Measurements from ENCODE around the gene ZNF32.
"Not testable (repeated sequence)": the region's sequence is repeated elsewhere in the genome, so short reads cannot be mapped to it uniquely, and the experiment has no call there.

The ZNF32 gene

DNA sequence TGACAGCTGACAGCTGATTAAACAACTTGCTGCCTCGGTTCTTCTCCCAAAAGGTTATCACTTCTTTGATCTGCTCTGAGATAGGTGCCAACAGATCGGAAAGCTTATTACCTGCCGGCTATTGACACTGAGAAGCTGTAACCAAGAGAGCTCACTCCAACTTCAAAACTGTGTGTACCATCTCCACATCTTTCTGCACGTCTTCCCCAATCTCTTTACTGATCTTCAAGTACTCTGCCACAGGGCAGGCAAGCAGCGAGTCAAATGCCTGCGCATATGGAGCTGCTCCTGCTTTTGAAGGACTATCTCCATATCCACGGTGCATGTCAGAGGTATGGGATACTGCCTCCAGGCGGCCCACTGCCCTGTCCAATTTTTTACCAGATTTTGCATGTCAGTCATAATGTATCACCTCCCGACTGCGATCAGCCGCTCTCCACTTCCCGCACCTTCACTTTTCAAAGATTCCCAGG, 42.8 kb downstream of the ZNF32 start:
- DNase-seq (ENCODE audit: low read depth): no peak
- H3K4me3 ChIP-seq (ENCODE audit: low read length): peak overlapping the region; percentile 65
- TF ChIP-seq, protein P1, sequence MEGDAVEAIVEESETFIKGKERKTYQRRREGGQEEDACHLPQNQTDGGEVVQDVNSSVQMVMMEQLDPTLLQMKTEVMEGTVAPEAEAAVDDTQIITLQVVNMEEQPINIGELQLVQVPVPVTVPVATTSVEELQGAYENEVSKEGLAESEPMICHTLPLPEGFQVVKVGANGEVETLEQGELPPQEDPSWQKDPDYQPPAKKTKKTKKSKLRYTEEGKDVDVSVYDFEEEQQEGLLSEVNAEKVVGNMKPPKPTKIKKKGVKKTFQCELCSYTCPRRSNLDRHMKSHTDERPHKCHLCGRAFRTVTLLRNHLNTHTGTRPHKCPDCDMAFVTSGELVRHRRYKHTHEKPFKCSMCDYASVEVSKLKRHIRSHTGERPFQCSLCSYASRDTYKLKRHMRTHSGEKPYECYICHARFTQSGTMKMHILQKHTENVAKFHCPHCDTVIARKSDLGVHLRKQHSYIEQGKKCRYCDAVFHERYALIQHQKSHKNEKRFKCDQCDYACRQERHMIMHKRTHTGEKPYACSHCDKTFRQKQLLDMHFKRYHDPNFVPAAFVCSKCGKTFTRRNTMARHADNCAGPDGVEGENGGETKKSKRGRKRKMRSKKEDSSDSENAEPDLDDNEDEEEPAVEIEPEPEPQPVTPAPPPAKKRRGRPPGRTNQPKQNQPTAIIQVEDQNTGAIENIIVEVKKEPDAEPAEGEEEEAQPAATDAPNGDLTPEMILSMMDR (IDR thresholded peaks at IDR 0.05; ENCODE audit: insufficient read depth, low read depth, low read length, missing control alignments): no peak

DNA sequence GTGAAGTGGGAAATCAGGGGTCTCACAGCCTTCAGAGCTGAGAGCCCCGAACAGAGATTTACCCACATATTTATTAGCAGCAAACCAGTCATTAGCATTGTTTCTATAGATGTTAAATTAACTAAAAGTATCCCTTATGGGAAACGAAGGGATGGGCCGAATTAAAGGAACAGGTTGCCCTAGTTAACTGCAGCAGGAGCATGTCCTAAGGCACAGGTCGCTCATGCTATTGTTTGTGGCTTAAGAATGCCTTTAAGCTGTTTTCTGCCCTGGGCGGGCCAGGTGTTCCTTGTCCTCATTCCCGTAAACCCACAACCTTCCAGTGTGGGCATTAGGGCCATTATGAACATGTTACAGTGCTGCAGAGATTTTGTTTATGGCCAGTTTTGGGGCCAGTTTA, 47.1 kb downstream of the ZNF32 start:
- not testable (repeated sequence) for H3K4me3 ChIP-seq (ENCODE audit: low read length); DNase-seq (ENCODE audit: low read depth)

DNA sequence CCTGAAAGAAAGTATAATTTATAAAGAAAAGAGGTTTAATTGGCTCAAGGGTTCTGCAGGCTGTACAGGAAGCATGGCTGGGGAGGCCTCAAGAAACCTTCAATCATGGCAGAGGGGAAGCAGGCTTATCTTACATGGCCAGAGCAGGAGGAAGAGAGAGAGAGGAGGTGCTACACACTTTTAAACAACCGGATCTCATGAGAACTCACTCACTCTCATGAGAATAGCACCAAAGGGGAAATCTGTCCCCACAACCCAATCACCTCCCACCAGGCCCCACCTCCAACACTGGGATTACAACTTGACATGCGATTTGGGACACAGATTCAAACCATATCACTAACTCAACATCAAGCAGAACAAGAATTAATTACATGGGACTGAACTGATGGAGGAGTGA, 49.3 kb downstream of the ZNF32 start:
- H3K4me3 ChIP-seq (ENCODE audit: low read length): no peak overlapping the region
- TF ChIP-seq, protein P1 (IDR thresholded peaks at IDR 0.05; ENCODE audit: insufficient read depth, low read depth, low read length, missing control alignments): no peak
- DNase-seq (ENCODE audit: low read depth): no peak

DNA sequence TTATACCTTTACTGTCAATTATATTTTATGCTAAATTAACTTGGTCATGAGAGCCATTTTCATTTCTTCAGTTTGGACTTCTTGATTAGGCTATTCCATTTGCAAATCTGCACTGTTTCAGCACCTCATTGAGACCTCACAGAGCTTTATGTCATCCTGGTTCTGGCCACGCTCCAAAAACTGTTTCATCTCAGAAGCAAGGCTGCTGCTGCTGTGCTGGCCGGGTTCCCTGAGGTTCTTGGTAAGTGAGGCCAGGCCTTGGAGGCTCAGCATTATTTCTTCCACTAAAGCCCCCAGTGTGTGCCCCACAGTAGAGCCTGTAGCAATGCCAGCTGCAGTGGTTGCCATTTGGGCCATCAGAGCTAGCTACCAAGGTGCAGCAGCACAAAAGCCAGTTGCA, 50.2 kb downstream of the ZNF32 start:
- no peak for DNase-seq (ENCODE audit: low read depth)
- TF ChIP-seq, protein P1 (IDR thresholded peaks at IDR 0.05; ENCODE audit: insufficient read depth, low read depth, low read length, missing control alignments): no peak
- H3K4me3 ChIP-seq (ENCODE audit: low read length): no peak overlapping the region

DNA sequence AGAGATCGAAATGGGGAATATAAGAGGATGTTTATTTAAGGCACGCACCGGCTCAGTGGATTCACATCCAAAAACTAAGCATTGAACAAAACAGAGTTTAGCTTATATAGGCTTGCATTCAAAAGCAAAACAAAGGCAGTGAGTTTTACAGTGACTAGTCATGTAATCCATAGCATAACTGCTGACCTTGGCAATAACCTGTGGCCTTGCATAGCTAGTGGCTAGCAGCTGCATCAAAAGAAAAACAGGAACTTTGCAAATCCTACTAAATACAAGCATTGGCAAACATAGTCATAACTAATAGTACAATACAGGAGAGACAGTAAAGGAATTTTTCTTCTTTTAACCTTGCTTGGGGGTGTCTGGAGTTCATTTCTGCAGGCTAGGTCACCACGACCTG, 52.1 kb downstream of the ZNF32 start:
- DNase-seq (ENCODE audit: low read depth): no peak
- TF ChIP-seq, protein P1 (IDR thresholded peaks at IDR 0.05; ENCODE audit: insufficient read depth, low read depth, low read length, missing control alignments): no peak
- no peak overlapping the region for H3K4me3 ChIP-seq (ENCODE audit: low read length)

DNA sequence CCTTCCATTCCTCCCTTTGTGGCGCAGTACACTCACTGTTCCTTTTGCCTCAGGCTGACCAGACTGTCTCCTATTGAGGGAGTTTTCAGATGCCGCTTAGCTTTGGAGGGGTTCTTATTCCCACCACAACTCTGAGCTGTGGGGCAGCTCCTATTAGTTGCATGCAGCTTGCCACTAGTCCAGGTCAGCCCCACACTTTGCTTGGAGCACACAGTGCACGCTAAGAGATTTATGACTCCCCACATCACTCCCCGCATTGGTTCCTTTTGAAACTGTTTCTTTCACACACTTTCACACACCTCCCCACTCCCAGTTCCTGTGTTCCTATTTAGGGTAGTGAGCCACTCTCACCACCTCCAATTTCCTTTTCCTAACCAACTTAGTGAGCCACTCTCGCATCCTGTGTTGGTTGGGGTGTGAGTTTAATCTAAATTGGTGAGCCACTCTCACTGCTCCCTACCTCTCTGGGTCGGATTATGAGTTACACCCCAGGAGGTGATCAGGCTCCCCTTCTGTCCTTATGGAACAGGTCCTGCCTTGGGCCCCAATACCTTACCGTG, 52.9 kb downstream of the ZNF32 start:
- no peak overlapping the region for H3K4me3 ChIP-seq (ENCODE audit: low read length)
- TF ChIP-seq, protein P1 (IDR thresholded peaks at IDR 0.05; ENCODE audit: insufficient read depth, low read depth, low read length, missing control alignments): no peak
- no peak for DNase-seq (ENCODE audit: low read depth)

DNA sequence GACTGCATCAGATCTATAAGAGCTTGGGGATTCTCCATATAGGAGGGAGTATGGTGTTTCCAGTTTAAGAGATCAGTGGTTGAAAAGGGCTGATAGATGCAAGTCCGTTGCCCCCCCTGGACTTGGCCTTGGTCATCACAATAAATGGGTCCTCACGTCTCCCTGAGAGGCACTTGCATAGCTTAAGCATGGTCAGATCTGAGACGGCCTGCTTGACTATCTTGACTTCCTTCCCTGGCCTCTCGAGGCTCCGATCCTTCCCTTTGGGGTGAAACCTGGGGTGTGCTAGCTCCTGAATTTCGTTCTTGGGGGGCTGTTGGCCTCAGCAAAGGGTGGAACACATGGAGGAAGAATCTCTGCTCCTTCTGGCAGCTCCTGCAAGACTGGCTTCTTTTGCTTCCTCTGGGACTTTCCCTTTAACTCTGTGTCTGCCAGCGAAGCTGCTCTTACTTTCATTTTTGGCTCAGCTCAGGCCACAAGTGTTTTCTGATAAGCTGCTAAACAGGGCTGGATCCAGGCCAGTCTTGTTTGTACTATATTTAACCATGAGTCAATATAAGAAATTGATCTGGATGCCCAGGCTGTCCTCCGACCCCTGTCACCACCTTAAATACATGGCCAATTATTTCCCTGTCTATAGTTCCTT, 53.6 kb downstream of the ZNF32 start:
- TF ChIP-seq, protein P1 (IDR thresholded peaks at IDR 0.05; ENCODE audit: insufficient read depth, low read depth, low read length, missing control alignments): no peak
- peak; percentile 4 for DNase-seq (ENCODE audit: low read depth)
- no peak overlapping the region for H3K4me3 ChIP-seq (ENCODE audit: low read length)

Data from epithelial cell of esophagus (primary cell).